ENCODE data around the gene ORAI3. TPM values are rescaled to one million over a fixed set of nuclear protein-coding genes. Genes with fewer than 3 reads are reported as not detected.
A peak's percentile ranks its signal among the peaks of the same experiment; 100 is the strongest.

The ORAI3 gene
- total RNA-seq, 2 donors from 2014 or later, result 19.0 to 35.7 TPM

DNA sequence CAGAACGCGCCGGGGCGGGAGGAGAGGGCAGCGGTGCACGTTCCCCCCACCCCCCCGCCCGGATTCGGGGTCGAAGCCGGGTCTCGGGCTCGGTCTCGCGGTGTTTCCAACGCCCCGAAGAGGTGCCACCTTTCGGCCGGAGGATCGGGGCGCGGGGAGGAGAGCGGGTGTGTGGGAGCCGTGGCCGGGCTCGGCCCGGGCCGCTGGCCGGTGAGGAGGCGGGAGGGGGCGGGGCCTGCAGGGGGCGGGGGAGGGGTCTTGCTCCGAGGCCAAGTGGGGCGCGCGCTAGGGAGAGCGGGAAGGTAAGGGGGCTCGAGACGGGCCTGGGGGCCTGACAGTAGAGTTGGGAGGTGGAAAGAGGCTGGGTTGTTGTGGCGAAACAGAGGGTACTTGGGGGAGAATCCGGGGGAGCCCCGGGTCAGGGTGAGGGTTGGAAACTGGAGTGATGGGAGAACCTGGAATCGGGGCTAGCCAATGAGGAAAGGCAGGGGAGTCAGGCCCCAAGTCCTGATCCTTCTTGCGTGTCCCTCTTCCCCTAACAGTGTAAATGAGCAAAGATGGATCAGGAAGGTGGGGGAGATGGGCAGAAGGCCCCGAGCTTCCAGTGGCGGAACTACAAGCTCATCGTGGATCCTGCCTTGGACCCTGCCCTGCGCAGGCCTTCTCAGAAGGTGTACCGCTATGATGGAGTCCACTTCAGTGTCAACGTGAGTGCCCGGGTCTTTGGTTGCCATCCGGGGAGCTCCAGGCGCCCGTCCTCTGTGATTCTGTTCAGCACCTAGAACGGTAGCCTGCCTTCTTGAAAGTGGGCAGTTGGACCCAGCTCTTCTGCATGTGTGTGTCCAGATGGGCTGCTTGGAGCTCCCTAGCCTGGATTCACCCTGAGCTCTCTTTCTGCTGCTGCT is 9.6 kb downstream of the ORAI3 start:
- Histone ChIP-seq H3K27me3 (replicated peaks; ENCODE audit: insufficient read depth) (no peaks in the 10 kb centered on the region), H3K36me3 (peaks cover 36% of the 10 kb centered on the region), H3K27ac (peak overlapping the region; percentile 99 to 100), H3K4me1 (ENCODE audit: control insufficient read depth in 1 of 2, low read depth in 2 of 2) (peaks cover 4 to 26% of the 10 kb centered on the region in 2 donors), H3K4me3 (peak overlapping the region; percentile 98), H3K9me3 (no peaks in the 10 kb centered on the region)
- TF ChIP-seq, protein P1, sequence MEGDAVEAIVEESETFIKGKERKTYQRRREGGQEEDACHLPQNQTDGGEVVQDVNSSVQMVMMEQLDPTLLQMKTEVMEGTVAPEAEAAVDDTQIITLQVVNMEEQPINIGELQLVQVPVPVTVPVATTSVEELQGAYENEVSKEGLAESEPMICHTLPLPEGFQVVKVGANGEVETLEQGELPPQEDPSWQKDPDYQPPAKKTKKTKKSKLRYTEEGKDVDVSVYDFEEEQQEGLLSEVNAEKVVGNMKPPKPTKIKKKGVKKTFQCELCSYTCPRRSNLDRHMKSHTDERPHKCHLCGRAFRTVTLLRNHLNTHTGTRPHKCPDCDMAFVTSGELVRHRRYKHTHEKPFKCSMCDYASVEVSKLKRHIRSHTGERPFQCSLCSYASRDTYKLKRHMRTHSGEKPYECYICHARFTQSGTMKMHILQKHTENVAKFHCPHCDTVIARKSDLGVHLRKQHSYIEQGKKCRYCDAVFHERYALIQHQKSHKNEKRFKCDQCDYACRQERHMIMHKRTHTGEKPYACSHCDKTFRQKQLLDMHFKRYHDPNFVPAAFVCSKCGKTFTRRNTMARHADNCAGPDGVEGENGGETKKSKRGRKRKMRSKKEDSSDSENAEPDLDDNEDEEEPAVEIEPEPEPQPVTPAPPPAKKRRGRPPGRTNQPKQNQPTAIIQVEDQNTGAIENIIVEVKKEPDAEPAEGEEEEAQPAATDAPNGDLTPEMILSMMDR (IDR thresholded peaks at IDR 0.05), result no peak
- no peak for DNase-seq (ENCODE audit: low spot score)
- ATAC-seq (ENCODE audit: insufficient number of reproducible peaks, low FRiP score, low read depth), result no peak

DNA sequence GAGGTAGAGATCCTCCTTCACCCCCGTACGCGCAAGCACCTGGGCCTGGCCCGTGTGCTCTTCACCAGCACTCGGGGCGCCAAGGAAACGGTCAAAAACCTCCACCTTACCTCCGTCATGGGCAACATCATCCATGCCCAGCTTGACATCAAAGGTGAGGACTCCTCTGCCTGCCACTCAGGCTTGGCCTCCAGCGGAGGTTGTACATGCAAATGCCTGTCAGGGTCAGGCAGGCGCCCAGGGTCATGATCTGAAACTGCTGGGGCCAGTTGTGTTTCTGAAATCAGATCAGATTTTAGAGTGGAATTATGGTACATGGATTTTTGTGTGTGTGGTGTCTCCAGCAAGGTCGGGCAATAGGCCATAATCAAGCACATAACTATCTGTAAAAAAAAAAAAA is 12.5 kb downstream of the ORAI3 start:
- TF ChIP-seq, protein P1 (IDR thresholded peaks at IDR 0.05), result no peak
- no peaks in the 10 kb centered on the region for H3K9me3 ChIP-seq
- H3K4me3 ChIP-seq, result no peak overlapping the region
- ATAC-seq (ENCODE audit: insufficient number of reproducible peaks, low FRiP score, low read depth) (no peak), DNase-seq (ENCODE audit: low spot score) (no peak)
- H3K27ac ChIP-seq, result no peak overlapping the region
- H3K4me1 ChIP-seq (ENCODE audit: control insufficient read depth in 1 of 2, low read depth in 2 of 2), result peaks cover 4 to 21% of the 10 kb centered on the region in 2 donors
- H3K27me3 ChIP-seq (replicated peaks; ENCODE audit: insufficient read depth), result no peaks in the 10 kb centered on the region
- H3K36me3 ChIP-seq, result peaks cover 57% of the 10 kb centered on the region

DNA sequence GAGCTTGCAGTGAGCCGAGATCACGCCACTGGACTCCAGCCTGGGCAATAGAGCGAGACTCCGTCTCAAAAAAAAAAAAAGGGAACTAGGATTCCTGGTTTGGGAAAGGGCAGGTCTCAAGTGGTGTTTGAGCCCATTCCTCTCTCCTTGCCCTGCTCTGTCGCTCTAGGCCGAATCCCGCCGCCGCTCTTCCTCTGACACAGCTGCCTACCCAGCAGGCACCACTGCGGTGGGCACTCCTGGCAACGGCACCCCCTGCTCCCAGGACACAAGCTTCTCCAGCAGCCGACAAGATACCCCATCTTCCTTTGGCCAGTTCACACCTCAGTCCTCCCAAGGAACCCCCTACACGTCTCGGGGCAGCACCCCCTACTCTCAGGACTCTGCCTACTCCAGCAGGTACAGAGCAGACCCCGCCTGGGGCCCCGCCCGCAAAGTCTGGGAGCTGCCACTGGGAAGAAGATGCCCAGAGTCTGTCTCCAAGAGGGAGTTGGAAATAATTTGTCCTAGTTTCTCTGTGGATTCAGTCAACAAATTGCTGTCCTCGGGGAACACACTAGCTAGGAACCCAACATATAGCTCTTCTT is 15.2 kb downstream of the ORAI3 start:
- no peak for ATAC-seq (ENCODE audit: insufficient number of reproducible peaks, low FRiP score, low read depth)
- peaks cover 70% of the 10 kb centered on the region for H3K36me3 ChIP-seq

DNA sequence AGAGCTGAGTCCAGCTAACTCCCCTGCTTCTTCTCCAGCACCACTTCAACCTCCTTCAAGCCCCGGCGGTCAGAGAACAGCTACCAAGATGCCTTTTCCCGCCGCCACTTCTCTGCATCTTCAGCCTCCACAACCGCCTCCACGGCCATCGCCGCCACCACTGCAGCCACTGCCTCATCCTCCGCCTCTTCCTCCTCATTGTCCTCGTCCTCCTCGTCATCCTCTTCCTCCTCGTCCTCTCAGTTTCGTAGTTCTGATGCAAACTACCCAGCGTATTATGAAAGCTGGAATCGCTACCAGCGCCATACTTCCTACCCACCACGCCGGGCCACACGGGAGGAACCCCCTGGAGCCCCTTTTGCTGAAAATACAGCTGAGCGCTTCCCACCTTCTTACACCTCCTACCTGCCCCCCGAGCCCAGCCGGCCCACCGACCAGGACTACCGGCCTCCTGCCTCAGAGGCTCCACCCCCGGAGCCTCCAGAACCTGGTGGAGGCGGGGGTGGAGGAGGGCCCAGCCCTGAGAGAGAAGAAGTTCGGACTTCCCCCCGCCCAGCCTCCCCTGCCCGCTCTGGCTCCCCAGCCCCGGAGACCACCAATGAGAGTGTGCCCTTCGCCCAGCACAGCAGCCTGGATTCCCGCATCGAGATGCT is 15.8 kb downstream of the ORAI3 start:
- Histone ChIP-seq H3K4me1 (ENCODE audit: control insufficient read depth in 1 of 2, low read depth in 2 of 2) (peaks cover 0 to 3% of the 10 kb centered on the region in 2 donors), H3K36me3 (peaks cover 75% of the 10 kb centered on the region), H3K4me3 (no peak overlapping the region), H3K27me3 (replicated peaks; ENCODE audit: insufficient read depth) (no peaks in the 10 kb centered on the region), H3K9me3 (no peaks in the 10 kb centered on the region), H3K27ac (no peak overlapping the region)
- DNase-seq (ENCODE audit: low spot score), result no peak
- TF ChIP-seq, protein P1 (IDR thresholded peaks at IDR 0.05), result no peak
- ATAC-seq (ENCODE audit: insufficient number of reproducible peaks, low FRiP score, low read depth), result no peak

More for the DNA sequence above, 15.2 kb downstream of the ORAI3 start:
- TF ChIP-seq, protein P1 (IDR thresholded peaks at IDR 0.05), result no peak
- Histone ChIP-seq H3K27ac (no peak overlapping the region), H3K4me1 (ENCODE audit: control insufficient read depth in 1 of 2, low read depth in 2 of 2) (peaks cover under 1 to 9% of the 10 kb centered on the region in 2 donors), H3K27me3 (replicated peaks; ENCODE audit: insufficient read depth) (no peaks in the 10 kb centered on the region), H3K9me3 (no peaks in the 10 kb centered on the region), H3K4me3 (no peak overlapping the region)
- DNase-seq (ENCODE audit: low spot score), result no peak

DNA sequence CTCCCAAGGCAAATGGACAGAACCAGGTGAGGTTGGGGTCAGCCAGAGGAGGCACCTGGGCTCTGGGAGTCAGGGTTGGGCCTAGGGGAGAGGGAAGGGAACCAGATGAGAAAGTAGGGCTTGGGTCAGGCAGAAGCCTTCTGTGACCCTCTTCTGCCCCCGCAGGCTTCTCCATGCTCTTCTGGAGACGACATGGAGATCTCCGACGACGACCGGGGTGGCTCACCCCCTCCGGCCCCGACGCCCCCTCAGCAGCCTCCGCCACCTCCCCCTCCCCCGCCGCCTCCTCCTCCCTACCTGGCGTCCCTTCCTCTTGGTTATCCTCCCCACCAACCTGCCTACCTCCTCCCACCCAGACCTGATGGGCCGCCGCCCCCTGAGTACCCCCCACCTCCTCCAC is 16.6 kb downstream of the ORAI3 start:
- no peak for ATAC-seq (ENCODE audit: insufficient number of reproducible peaks, low FRiP score, low read depth)
- TF ChIP-seq, protein P1 (IDR thresholded peaks at IDR 0.05), result no peak

More for the DNA sequence above, 16.6 kb downstream of the ORAI3 start:
- no peaks in the 10 kb centered on the region for H3K27me3 ChIP-seq (replicated peaks; ENCODE audit: insufficient read depth)
- no peaks in the 10 kb centered on the region for H3K9me3 ChIP-seq
- no peak overlapping the region for H3K4me3 ChIP-seq
- H3K4me1 ChIP-seq (ENCODE audit: control insufficient read depth in 1 of 2, low read depth in 2 of 2), result no peaks in the 10 kb centered on the region
- DNase-seq (ENCODE audit: low spot score), result no peak
- H3K36me3 ChIP-seq, result peaks cover 73% of the 10 kb centered on the region
- H3K27ac ChIP-seq, result no peak overlapping the region
